ENCODE measurements around the gene KRT27.

Gene KRT27

GRCh38 chr17:40818343-40818732, 36.0 kb upstream of the KRT27 start:
- TF ChIP-seq GATA2 (IDR thresholded peaks at IDR 0.05; ENCODE audit: low read depth, low read length) (no peak), GATA3 (IDR thresholded peaks at IDR 0.05; ENCODE audit: low read depth, low read length) (no peak)

- no peak for TF ChIP-seq GATA3 (IDR thresholded peaks at IDR 0.05; ENCODE audit: low read depth, low read length)
- no peak for TF ChIP-seq GATA2 (IDR thresholded peaks at IDR 0.05; ENCODE audit: low read depth, low read length)
Observed at GRCh38 chr17:40817103-40817682, 34.8 kb upstream of the KRT27 start.

GRCh38 chr17:40816569-40816968, 34.2 kb upstream of the KRT27 start:
- TF ChIP-seq GATA2 (IDR thresholded peaks at IDR 0.05; ENCODE audit: low read depth, low read length), result no peak
- no peak for TF ChIP-seq GATA3 (IDR thresholded peaks at IDR 0.05; ENCODE audit: low read depth, low read length)

- no peak for TF ChIP-seq GATA2 (IDR thresholded peaks at IDR 0.05; ENCODE audit: low read depth, low read length)
- no peak for TF ChIP-seq GATA3 (IDR thresholded peaks at IDR 0.05; ENCODE audit: low read depth, low read length)
Observed at GRCh38 chr17:40815381-40815780, 33.0 kb upstream of the KRT27 start.

GRCh38 chr17:40813804-40814203, 31.5 kb upstream of the KRT27 start:
- no peak for TF ChIP-seq GATA2 (IDR thresholded peaks at IDR 0.05; ENCODE audit: low read depth, low read length)
- TF ChIP-seq GATA3 (IDR thresholded peaks at IDR 0.05; ENCODE audit: low read depth, low read length), result no peak

- TF ChIP-seq GATA2 (IDR thresholded peaks at IDR 0.05; ENCODE audit: low read depth, low read length) (no peak), GATA3 (IDR thresholded peaks at IDR 0.05; ENCODE audit: low read depth, low read length) (no peak)
Observed at GRCh38 chr17:40812639-40813038, 30.3 kb upstream of the KRT27 start.

- TF ChIP-seq GATA2 (IDR thresholded peaks at IDR 0.05; ENCODE audit: low read depth, low read length) (no peak), GATA3 (IDR thresholded peaks at IDR 0.05; ENCODE audit: low read depth, low read length) (no peak)
Observed at GRCh38 chr17:40810494-40810893, 28.1 kb upstream of the KRT27 start.

GRCh38 chr17:40809721-40810421, 27.5 kb upstream of the KRT27 start:
- no peak for TF ChIP-seq GATA2 (IDR thresholded peaks at IDR 0.05; ENCODE audit: low read depth, low read length)
- TF ChIP-seq GATA3 (IDR thresholded peaks at IDR 0.05; ENCODE audit: low read depth, low read length), result no peak

GRCh38 chr17:40806131-40806530, 23.8 kb upstream of the KRT27 start:
- TF ChIP-seq GATA3 (IDR thresholded peaks at IDR 0.05; ENCODE audit: low read depth, low read length) (no peak), GATA2 (IDR thresholded peaks at IDR 0.05; ENCODE audit: low read depth, low read length) (no peak)

- TF ChIP-seq GATA2 (IDR thresholded peaks at IDR 0.05; ENCODE audit: low read depth, low read length) (no peak), GATA3 (IDR thresholded peaks at IDR 0.05; ENCODE audit: low read depth, low read length) (no peak)
Observed at GRCh38 chr17:40803617-40804082, 21.3 kb upstream of the KRT27 start.

- TF ChIP-seq GATA3 (IDR thresholded peaks at IDR 0.05; ENCODE audit: low read depth, low read length) (no peak), GATA2 (IDR thresholded peaks at IDR 0.05; ENCODE audit: low read depth, low read length) (no peak)
Observed at GRCh38 chr17:40801157-40801556, 18.8 kb upstream of the KRT27 start.

- TF ChIP-seq GATA2 (IDR thresholded peaks at IDR 0.05; ENCODE audit: low read depth, low read length), result no peak
- TF ChIP-seq GATA3 (IDR thresholded peaks at IDR 0.05; ENCODE audit: low read depth, low read length), result no peak
Observed at GRCh38 chr17:40800381-40800780, 18.0 kb upstream of the KRT27 start.

- TF ChIP-seq GATA2 (IDR thresholded peaks at IDR 0.05; ENCODE audit: low read depth, low read length) (no peak), GATA3 (IDR thresholded peaks at IDR 0.05; ENCODE audit: low read depth, low read length) (no peak)
Observed at GRCh38 chr17:40799859-40800258, 17.5 kb upstream of the KRT27 start, which contains the start of gene KRT28. KRT28 (minus strand) TSS chr17:40799959; CDS start chr17:40799893, 66 bp downstream.

- TF ChIP-seq GATA2 (IDR thresholded peaks at IDR 0.05; ENCODE audit: low read depth, low read length) (no peak), GATA3 (IDR thresholded peaks at IDR 0.05; ENCODE audit: low read depth, low read length) (no peak)
Observed at GRCh38 chr17:40796846-40797245, 14.5 kb upstream of the KRT27 start.

GRCh38 chr17:40795019-40795667, 12.8 kb upstream of the KRT27 start:
- TF ChIP-seq GATA3 (IDR thresholded peaks at IDR 0.05; ENCODE audit: low read depth, low read length), result no peak
- TF ChIP-seq GATA2 (IDR thresholded peaks at IDR 0.05; ENCODE audit: low read depth, low read length), result no peak

Data from SH-SY5Y (cell line).